BJ (cell line): Measurements from ENCODE around the gene ZNF775. TPM values are rescaled to one million over a fixed set of nuclear protein-coding genes. Genes with fewer than 3 reads are reported as not detected.

Experiments used
- CTCF ChIA-PET: fragments of 350-600 bp; formaldehyde crosslinking; extraction: SDS; loops from one replicate; lab custom pipeline; 2021; ENCODE audit warnings: antibody characterized with exemption, inconsistent platforms; lab: Yijun Ruan, JAX
- POLR2A ChIA-PET: fragments of 300-600 bp; sonication (Branson Sonifier 250); formaldehyde crosslinking; extraction: SDS; loops from one replicate; lab custom pipeline; 2021; ENCODE audit warnings: antibody characterized with exemption; lab: Charles Lee
- DNase-seq: peaks from one replicate; pipeline ENCODE4 v3.0.0-alpha.2; 2011; ENCODE audit warnings: low read depth
- H3K27me3 ChIP-seq: 2 replicates; pipeline ENCODE4 v1.6.0; 2011; ENCODE audit warnings: low read length; ENCODE audit not compliant: control insufficient read depth, insufficient read depth
- H3K36me3 ChIP-seq: 2 replicates; pipeline ENCODE4 v1.5.1; 2011; ENCODE audit warnings: low read length; ENCODE audit not compliant: control insufficient read depth, insufficient read depth
- H3K4me3 ChIP-seq: 2 replicates; pipeline ENCODE4 v1.5.1; 2011; ENCODE audit warnings: low read depth, mild to moderate bottlenecking, control low read depth, low read length
- polyA plus RNA-seq: library from polyadenylated mRNA; depleted of rRNA; stranded (reverse); fragments of >200 nt; gene quantifications from 2 replicates; pipeline ENCODE4 v1.2.3, GENCODE V29; 2011
- TF ChIP-seq, protein P1 (sequence below): IDR thresholded peaks from 2 replicates; pipeline ENCODE4 v1.5.1; 2011; ENCODE audit warnings: low read depth, mild to moderate bottlenecking, control low read depth, inconsistent platforms, low read length, moderate library complexity; ENCODE audit not compliant: insufficient read depth

Gene ZNF775
- polyA plus RNA-seq, 1 experiment, result 2.1 TPM

DNA sequence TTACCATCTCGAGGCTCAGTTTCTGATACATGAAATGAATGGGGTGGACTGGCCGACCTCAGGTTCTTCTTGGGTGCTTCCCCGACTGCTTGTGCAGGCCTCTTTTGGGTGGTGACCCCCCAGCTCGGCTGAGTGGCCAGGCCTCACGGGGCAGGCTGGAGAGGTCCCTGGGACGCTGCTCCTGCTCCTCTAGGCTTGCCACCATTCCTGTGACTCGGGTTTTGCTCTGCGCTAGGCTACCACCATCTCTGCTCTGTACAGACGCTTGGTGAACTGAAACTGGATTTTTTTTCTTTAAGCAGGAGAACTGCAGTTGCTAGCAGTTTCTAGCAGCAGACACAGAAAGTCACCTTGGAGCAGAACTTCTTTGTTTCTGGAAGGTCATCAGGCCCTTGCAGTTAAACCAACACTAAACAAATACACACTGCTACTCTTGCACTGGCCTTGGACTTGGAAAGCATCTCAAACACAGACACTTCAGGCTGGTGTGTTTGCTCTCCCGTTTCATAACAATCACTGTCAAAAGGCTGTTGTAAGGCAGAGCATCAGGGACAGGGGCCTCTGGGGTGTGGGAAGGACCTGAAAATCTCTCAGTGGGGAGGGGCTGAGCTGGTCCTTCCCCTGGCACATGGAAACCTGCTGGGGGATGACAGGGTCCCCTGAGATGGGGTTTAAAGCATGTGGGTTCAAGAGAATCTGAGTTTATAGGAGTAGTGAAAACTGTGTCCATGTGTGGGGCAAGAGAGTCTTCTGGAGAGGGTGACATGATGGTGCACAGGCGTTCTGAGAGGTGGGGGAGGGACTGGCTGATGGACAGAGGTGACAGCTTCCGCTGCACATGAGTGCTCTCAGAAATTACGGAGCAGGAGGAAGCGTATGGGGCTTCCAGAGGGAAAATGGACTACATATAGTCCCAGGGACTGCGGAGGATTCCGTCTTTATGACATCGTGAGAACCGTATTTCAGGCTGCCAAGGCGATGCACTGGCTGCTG is 36.3 kb downstream of the ZNF775 start:
- ChIA-PET CTCF (no interaction called here), POLR2A (no interaction called here)
- TF ChIP-seq, protein P1, sequence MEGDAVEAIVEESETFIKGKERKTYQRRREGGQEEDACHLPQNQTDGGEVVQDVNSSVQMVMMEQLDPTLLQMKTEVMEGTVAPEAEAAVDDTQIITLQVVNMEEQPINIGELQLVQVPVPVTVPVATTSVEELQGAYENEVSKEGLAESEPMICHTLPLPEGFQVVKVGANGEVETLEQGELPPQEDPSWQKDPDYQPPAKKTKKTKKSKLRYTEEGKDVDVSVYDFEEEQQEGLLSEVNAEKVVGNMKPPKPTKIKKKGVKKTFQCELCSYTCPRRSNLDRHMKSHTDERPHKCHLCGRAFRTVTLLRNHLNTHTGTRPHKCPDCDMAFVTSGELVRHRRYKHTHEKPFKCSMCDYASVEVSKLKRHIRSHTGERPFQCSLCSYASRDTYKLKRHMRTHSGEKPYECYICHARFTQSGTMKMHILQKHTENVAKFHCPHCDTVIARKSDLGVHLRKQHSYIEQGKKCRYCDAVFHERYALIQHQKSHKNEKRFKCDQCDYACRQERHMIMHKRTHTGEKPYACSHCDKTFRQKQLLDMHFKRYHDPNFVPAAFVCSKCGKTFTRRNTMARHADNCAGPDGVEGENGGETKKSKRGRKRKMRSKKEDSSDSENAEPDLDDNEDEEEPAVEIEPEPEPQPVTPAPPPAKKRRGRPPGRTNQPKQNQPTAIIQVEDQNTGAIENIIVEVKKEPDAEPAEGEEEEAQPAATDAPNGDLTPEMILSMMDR, result no peak
- H3K36me3 ChIP-seq, result no peaks in the 10 kb centered on the region; the same call in 1 of the 2 replicates
- H3K27me3 ChIP-seq, result no peaks in the 10 kb centered on the region
- H3K4me3 ChIP-seq, result no peak overlapping the region
- DNase-seq, result no peak

DNA sequence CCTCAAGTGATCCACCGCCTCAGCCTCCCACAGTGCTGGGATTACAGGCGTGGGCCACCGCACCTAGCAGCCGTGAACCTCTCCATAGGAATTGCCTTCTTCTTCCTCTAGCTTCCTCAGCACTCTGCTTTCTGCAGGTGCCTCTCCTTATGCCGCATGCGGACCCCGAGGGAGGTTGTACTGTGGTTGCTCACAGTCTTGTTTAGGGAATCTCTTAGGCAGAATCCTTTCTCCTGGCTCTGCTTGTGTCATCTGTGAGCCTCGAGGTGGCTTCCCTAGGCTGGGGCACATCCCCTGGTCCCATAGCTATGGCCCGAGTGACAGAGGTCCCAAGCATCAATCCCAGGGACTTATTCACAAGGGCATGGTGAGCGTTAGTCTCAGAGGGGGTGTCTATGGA is 38.1 kb downstream of the ZNF775 start:
- ChIA-PET CTCF (interaction anchor here (0.7 to 2.0 kb wide), 6 partner anchors 8 to 56 kb away, joined by 3 to 6 read pairs (median 4); no protein-coding TSS in a partner anchor), POLR2A (no interaction called here)
- DNase-seq, result no peak
- Histone ChIP-seq H3K36me3 (no peaks in the 10 kb centered on the region), H3K27me3 (no peaks in the 10 kb centered on the region), H3K4me3 (no peak overlapping the region)
- TF ChIP-seq, protein P1, result no peak

DNA sequence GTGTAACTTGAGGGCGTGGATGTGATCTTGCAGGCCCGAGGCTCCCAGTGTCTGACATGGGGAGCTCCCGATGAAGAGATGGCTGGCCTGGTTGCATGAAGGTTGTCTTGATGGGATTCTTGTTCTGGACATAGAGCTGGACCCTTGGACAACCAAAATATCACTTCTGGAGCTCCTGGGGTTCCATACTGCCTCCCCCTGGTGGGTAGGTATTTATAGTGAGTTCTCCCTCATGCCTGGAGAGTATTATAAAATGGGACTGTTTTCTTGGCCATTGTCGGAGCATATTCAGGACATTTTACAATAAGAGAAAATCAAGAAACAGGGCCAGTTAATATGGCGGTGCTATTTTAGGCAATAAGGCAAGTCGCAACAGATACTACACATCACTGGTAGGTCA is 38.7 kb downstream of the ZNF775 start:
- ChIA-PET POLR2A (no interaction called here), CTCF (interaction anchor here (0.7 to 2.0 kb wide), 8 partner anchors 8 to 57 kb away, joined by 3 to 6 read pairs (median 4); no protein-coding TSS in a partner anchor)
- H3K36me3 ChIP-seq, result no peaks in the 10 kb centered on the region
- no peak overlapping the region for H3K4me3 ChIP-seq
- no peak for DNase-seq
- TF ChIP-seq, protein P1, result no peak
- H3K27me3 ChIP-seq, result no peaks in the 10 kb centered on the region

DNA sequence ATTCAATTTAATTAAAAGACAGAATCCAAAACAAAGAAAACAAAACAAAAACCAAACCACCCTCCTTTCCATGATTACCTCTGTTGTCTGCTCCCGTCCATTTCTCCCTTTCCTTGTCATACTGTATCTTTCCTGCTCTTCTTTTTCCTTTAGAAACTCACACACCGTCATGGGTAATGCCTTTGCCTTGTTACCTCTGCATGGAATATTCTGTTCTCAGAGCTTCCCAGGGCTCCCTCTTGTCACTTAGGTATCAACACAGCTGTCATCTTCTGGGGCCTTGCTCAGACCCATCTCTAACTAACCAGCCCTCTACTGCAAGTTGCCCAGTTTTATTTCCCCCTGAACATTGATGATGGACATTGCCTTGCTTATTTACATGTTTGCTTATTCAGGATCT is 41.1 kb downstream of the ZNF775 start:
- TF ChIP-seq, protein P1, result no peak
- H3K4me3 ChIP-seq, result no peak overlapping the region
- no peak for DNase-seq
- no peaks in the 10 kb centered on the region for H3K36me3 ChIP-seq
- H3K27me3 ChIP-seq, result no peaks in the 10 kb centered on the region
- CTCF ChIA-PET, result interaction anchor here (0.5 to 2.1 kb wide), 6 partner anchors 9 to 344 kb away, joined by 3 to 7 read pairs (median 4); no protein-coding TSS in a partner anchor
- POLR2A ChIA-PET, result no interaction called here
